ENCODE results near the gene ZNF710.

DNA sequence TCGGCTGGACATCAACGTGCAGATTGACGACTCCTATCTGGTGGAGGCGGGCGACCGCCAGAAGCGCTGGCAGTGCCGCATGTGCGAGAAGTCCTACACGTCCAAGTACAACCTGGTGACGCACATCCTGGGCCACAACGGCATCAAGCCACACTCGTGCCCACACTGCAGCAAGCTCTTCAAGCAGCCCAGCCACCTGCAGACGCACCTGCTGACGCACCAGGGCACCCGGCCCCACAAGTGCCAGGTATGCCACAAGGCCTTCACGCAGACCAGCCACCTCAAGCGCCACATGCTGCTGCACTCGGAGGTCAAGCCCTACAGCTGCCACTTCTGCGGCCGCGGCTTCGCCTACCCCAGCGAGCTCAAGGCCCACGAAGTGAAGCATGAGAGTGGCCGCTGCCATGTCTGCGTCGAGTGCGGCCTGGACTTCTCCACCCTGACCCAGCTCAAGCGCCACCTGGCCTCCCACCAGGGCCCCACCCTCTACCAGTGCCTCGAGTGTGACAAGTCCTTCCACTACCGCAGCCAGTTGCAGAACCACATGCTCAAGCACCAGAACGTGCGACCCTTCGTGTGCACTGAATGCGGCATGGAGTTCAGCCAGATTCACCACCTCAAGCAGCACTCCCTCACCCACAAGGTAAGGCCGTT is 67.0 kb downstream of the ZNF710 start:
- no peak for TF ChIP-seq MYC (IDR thresholded peaks at IDR 0.05; ENCODE audit: low read depth, low read length)
- no peak for TF ChIP-seq POLR2AphosphoS5 (IDR thresholded peaks at IDR 0.05; ENCODE audit: insufficient read depth, low read depth, low read length)
- TF ChIP-seq CTCF (IDR thresholded peaks at IDR 0.05; ENCODE audit: extremely low read depth in 1 of 2, insufficient read depth in 1 of 2, low read depth in 1 of 2, low read length in 2 of 2), result no peak
- TF ChIP-seq EZH2 (IDR thresholded peaks at IDR 0.05; ENCODE audit: borderline replicate concordance, low read depth, low read length, severe bottlenecking), result no peak
- no peak for TF ChIP-seq JUN (IDR thresholded peaks at IDR 0.05; ENCODE audit: borderline replicate concordance, insufficient read depth, insufficient read length, low read depth)
